Panc1 (cell line): ENCODE measurements around the gene PNMA6E. TPM values are rescaled to one million over a fixed set of nuclear protein-coding genes. Genes with fewer than 3 reads are reported as not detected.
A peak's percentile ranks its signal among the peaks of the same experiment; 100 is the strongest.

ENCODE experiments used
- ATAC-seq: fragments of 200-7000 bp; cut with Tn5 transposase; 2 replicates; pipeline ENCODE4 v1.9.1; 2020; ENCODE audit warnings: mild to moderate bottlenecking, moderate library complexity
- BruUV-seq: library from RNA; stranded (reverse); fragments of 400-500 nt; replicated peaks from 2 replicates; lab custom pipeline; 2021; lab: Mats Ljungman, UMichigan
- CTCF ChIA-PET: fragments of 300-600 bp; sonication (Branson Sonifier 250); formaldehyde crosslinking; loops from one replicate; lab custom pipeline; 2022; ENCODE audit warnings: antibody characterized with exemption; lab: Charles Lee
- POLR2A ChIA-PET: fragments of 300-600 bp; sonication (Branson Sonifier 250); formaldehyde crosslinking; loops from one replicate; lab custom pipeline; 2022; ENCODE audit warnings: antibody characterized with exemption; lab: Charles Lee
- DNase-seq: peaks from one replicate; pipeline ENCODE4 v3.0.0-alpha.2; 2010; ENCODE audit warnings: low read depth, low spot score
- H3K27ac ChIP-seq: 2 replicates; pipeline ENCODE4 v1.5.1; 2011; ENCODE audit warnings: mild to moderate bottlenecking, low read length, inconsistent platforms
- H3K27me3 ChIP-seq: fragments of 200-500 bp; sonication (Bioruptor generic); 2 replicates; pipeline ENCODE4 v1.6.0; 2014; ENCODE audit warnings: low read length, inconsistent platforms; ENCODE audit not compliant: control insufficient read depth, insufficient read depth
- H3K36me3 ChIP-seq: fragments of 200-500 bp; sonication (Bioruptor generic); 2 replicates; pipeline ENCODE4 v1.5.1; 2014; ENCODE audit warnings: inconsistent platforms, mild to moderate bottlenecking, low read length, moderate library complexity; ENCODE audit not compliant: control insufficient read depth, insufficient read depth
- H3K4me1 ChIP-seq: 2 replicates; pipeline ENCODE4 v1.5.1; 2011; ENCODE audit warnings: inconsistent platforms, mild to moderate bottlenecking, low read length, moderate library complexity; ENCODE audit not compliant: control insufficient read depth, insufficient read depth
- H3K4me3 ChIP-seq, 2 experiments: 2 replicates each; pipeline ENCODE4 v1.5.1; 2011 to 2012; ENCODE audit warnings: low read depth in 2 of 2, low read length in 2 of 2, mild to moderate bottlenecking in 2 of 2, inconsistent platforms in 1 of 2, moderate library complexity in 1 of 2
- H3K9me3 ChIP-seq: fragments of 200-500 bp; sonication (Bioruptor generic); 2 replicates; pipeline ENCODE4 v1.5.1; 2014; ENCODE audit warnings: low read depth, mild to moderate bottlenecking, inconsistent platforms, low read length, moderate library complexity; ENCODE audit not compliant: control insufficient read depth, insufficient read depth
- CTCF ChIP-seq: fragments of 450-650 bp; IDR thresholded peaks from 2 replicates; pipeline ENCODE4 v1.5.1; 2017; ENCODE audit warnings: mild to moderate bottlenecking
- POLR2AphosphoS5 ChIP-seq: IDR thresholded peaks from 2 replicates; pipeline ENCODE4 v1.6.1; 2012; ENCODE audit warnings: mild to moderate bottlenecking, low read depth, low read length, moderate library complexity
- SIN3A ChIP-seq: IDR thresholded peaks from 2 replicates; pipeline ENCODE4 v1.6.1; 2012; ENCODE audit warnings: low read depth, mild to moderate bottlenecking, low read length, moderate library complexity, borderline replicate concordance; ENCODE audit not compliant: insufficient read depth
- TCF7L2 ChIP-seq: IDR thresholded peaks from 2 replicates; pipeline ENCODE4 v1.6.1; 2011; ENCODE audit warnings: mild to moderate bottlenecking, low read depth, low read length, inconsistent platforms
- in situ Hi-C: cut with HindIII; loops from 2 replicates; pipeline ENCODE4 v1.10.0; 2016; ENCODE audit warnings: low sequenced_read_pairs, low pct_unique_long_range_greater_than_20kb
- intact Hi-C: fragments of 100-400 bp; cut with micrococcal nuclease; formaldehyde crosslinking; loops from one replicate; pipeline ENCODE4 v1.10.0; 2022; ENCODE audit not compliant: unreplicated experiment
- total RNA-seq: library from RNA; stranded (reverse); gene quantifications from one replicate; pipeline ENCODE4 v1.2.1, GENCODE V29; 2021; ENCODE audit not compliant: unreplicated experiment
- TF ChIP-seq, protein P1 (sequence below), 2 experiments: IDR thresholded peaks; 2 replicates each; pipeline ENCODE4 v1.6.1; 2011 to 2012; ENCODE audit warnings: low read depth in 2 of 2, control low read depth in 1 of 2, low read length in 1 of 2, mild to moderate bottlenecking in 1 of 2, moderate library complexity in 1 of 2; ENCODE audit not compliant: insufficient read depth in 1 of 2

Gene PNMA6E
- total RNA-seq, 1 experiment from 2014 or later, result not detected

GRCh38 chrX:153397256-153397960, 3.7 kb downstream of the PNMA6E start:
- DNase-seq (no peak), ATAC-seq (peak; percentile 48; the same call in 1 of the 2 replicates)
- Histone ChIP-seq H3K4me1 (no peaks in the 10 kb centered on the region), H3K27ac (no peak overlapping the region), H3K9me3 (no peaks in the 10 kb centered on the region), H3K36me3 (no peaks in the 10 kb centered on the region), H3K4me3 (no peak overlapping the region), H3K27me3 (peaks cover 2% of the 10 kb centered on the region; the same call in 1 of the 2 replicates)
- TF ChIP-seq CTCF, result no peak
- CTCF ChIA-PET, result interaction anchor here (0.7 kb wide), 1 partner anchor 92 kb away, joined by 5 read pairs; no protein-coding TSS in a partner anchor
- POLR2A ChIA-PET, result no interaction called here
- in situ Hi-C loops (no loop called here), intact Hi-C loops (no loop called here)
- no TSS peak for BruUV-seq

DNA sequence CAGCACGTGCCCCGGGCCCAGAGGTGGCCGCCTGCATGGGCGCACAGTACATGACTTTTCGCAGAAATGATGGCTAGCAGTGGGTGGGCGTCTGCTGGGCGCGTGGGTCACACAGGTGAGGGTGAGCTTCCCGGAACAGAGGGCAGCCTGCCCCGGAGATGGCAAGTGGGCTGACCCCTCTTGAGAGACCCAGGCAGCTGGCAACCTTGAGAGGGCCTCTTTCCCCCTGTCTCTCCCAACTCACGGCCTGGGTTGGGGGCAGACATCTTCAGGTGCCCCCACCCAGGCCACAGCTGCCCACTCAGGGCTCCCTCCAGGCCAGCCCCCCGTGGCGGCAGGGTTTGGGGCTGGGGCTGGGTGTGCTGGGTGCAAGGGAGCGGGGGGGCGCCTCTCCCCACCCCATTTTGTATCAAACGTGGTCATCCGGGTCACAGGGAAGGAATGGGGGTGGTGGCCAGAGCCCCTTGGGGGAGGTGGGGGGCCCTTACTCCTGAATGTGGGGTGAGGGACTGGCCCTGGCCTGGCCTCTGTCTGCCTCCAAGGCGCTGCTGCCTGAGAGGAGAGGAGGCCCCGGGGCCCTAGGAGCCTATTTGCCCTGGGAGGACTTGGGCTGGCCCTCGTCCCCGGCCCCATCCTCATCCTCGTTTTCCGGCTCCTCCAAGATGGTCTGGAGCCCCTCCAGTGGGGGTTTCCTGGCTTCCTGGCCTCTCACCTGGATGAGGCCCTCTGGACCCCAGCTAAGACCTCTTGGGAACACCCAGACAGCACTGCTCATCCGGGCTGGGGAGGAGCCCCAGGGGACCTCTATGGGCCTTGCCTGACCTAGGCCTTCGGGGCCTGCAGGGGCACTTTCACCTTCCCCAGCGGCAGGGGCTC, 4.6 kb downstream of the PNMA6E start:
- ChIA-PET CTCF (no interaction called here), POLR2A (no interaction called here)
- Histone ChIP-seq H3K4me3 (no peak overlapping the region), H3K27ac (no peak overlapping the region), H3K9me3 (no peaks in the 10 kb centered on the region), H3K4me1 (no peaks in the 10 kb centered on the region), H3K27me3 (peaks cover 2% of the 10 kb centered on the region; the same call in 1 of the 2 replicates), H3K36me3 (no peaks in the 10 kb centered on the region)
- BruUV-seq, result no TSS peak
- no peak for TF ChIP-seq CTCF
- TF ChIP-seq, protein P1, sequence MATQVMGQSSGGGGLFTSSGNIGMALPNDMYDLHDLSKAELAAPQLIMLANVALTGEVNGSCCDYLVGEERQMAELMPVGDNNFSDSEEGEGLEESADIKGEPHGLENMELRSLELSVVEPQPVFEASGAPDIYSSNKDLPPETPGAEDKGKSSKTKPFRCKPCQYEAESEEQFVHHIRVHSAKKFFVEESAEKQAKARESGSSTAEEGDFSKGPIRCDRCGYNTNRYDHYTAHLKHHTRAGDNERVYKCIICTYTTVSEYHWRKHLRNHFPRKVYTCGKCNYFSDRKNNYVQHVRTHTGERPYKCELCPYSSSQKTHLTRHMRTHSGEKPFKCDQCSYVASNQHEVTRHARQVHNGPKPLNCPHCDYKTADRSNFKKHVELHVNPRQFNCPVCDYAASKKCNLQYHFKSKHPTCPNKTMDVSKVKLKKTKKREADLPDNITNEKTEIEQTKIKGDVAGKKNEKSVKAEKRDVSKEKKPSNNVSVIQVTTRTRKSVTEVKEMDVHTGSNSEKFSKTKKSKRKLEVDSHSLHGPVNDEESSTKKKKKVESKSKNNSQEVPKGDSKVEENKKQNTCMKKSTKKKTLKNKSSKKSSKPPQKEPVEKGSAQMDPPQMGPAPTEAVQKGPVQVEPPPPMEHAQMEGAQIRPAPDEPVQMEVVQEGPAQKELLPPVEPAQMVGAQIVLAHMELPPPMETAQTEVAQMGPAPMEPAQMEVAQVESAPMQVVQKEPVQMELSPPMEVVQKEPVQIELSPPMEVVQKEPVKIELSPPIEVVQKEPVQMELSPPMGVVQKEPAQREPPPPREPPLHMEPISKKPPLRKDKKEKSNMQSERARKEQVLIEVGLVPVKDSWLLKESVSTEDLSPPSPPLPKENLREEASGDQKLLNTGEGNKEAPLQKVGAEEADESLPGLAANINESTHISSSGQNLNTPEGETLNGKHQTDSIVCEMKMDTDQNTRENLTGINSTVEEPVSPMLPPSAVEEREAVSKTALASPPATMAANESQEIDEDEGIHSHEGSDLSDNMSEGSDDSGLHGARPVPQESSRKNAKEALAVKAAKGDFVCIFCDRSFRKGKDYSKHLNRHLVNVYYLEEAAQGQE (IDR thresholded peaks at IDR 0.05; ENCODE audit: insufficient read depth in 1 of 2, low read depth in 2 of 2, low read length in 1 of 2), result no peak
- TF ChIP-seq POLR2AphosphoS5, result no peak
- no peak for TF ChIP-seq TCF7L2
- no peak for TF ChIP-seq SIN3A
- in situ Hi-C loops (no loop called here), intact Hi-C loops (no loop called here)
- no peak for DNase-seq
- 0 out of 2 replicates have a peak, but pooled peaks have one; percentile 23 for ATAC-seq
